ENCODE measurements around the gene CTDSP2. TPM values are rescaled to one million over a fixed set of nuclear protein-coding genes. Genes with fewer than 3 reads are reported as not detected.
"Not testable (repeated sequence)": the region's sequence is repeated elsewhere in the genome, so short reads cannot be mapped to it uniquely, and the experiment has no call there.

The CTDSP2 gene
- total and polyA plus RNA-seq, 3 donors from 2014 or later, result 103 to 140 (median 123) TPM

- 91 to 94% methylated on average over 12 to 18 of the region's 18 CpGs for WGBS, 2 donors
- H3K27me3 ChIP-seq, result no peaks in the 10 kb centered on the region
- no peaks in the 10 kb centered on the region for H3K9me3 ChIP-seq
- no peak overlapping the region for H3K4me3 ChIP-seq
- H3K27ac ChIP-seq, result no peak overlapping the region
- H3K36me3 ChIP-seq (ENCODE audit: low read depth, missing control alignments), result no peaks in the 10 kb centered on the region
- intact Hi-C loops (cut with DNase I; ENCODE audit: low total_unique reads), result no loop called here
- no peak for DNase-seq
- no peak for TF ChIP-seq CTCF (IDR thresholded peaks at IDR 0.05)
- TF ChIP-seq POLR2A (IDR thresholded peaks at IDR 0.05), result no peak
- H3K4me1 ChIP-seq, result no peaks in the 10 kb centered on the region
These were observed 22.5 kb downstream of the CTDSP2 start for GRCh38 chr12:57823908-57824640.

GRCh38 chr12:57823131-57823907, 23.2 kb downstream of the CTDSP2 start:
- H3K27ac ChIP-seq, result no peak overlapping the region
- 75 to 82% methylated on average over 16 to 17 of the region's 17 CpGs for WGBS, 2 donors
- no peaks in the 10 kb centered on the region for H3K27me3 ChIP-seq
- no peak for DNase-seq
- no peaks in the 10 kb centered on the region for H3K4me1 ChIP-seq
- no peaks in the 10 kb centered on the region for H3K36me3 ChIP-seq (ENCODE audit: low read depth, missing control alignments)
- intact Hi-C loops (cut with DNase I; ENCODE audit: low total_unique reads), result no loop called here
- H3K9me3 ChIP-seq, result no peaks in the 10 kb centered on the region
- no peak overlapping the region for H3K4me3 ChIP-seq
- no peak for TF ChIP-seq POLR2A (IDR thresholded peaks at IDR 0.05)
- no peak for TF ChIP-seq CTCF (IDR thresholded peaks at IDR 0.05)

- TF ChIP-seq CTCF (IDR thresholded peaks at IDR 0.05) (no peak), POLR2A (IDR thresholded peaks at IDR 0.05) (no peak)
- intact Hi-C loops (cut with DNase I; ENCODE audit: low total_unique reads), result no loop called here
- Histone ChIP-seq H3K9me3 (no peaks in the 10 kb centered on the region), H3K4me1 (peaks cover 3% of the 10 kb centered on the region), H3K4me3 (no peak overlapping the region), H3K27me3 (no peaks in the 10 kb centered on the region), H3K36me3 (ENCODE audit: low read depth, missing control alignments) (no peaks in the 10 kb centered on the region), H3K27ac (no peak overlapping the region)
- DNase-seq, result no peak
- 80 to 82% methylated on average over 10 of the region's 10 CpGs for WGBS, 2 donors
These were observed 24.0 kb downstream of the CTDSP2 start for GRCh38 chr12:57822392-57823130.

- Histone ChIP-seq H3K27me3 (no peaks in the 10 kb centered on the region), H3K27ac (no peak overlapping the region), H3K4me3 (no peak overlapping the region), H3K36me3 (ENCODE audit: low read depth, missing control alignments) (no peaks in the 10 kb centered on the region), H3K4me1 (peaks cover 12% of the 10 kb centered on the region), H3K9me3 (no peaks in the 10 kb centered on the region)
- no peak for DNase-seq
- TF ChIP-seq CTCF (IDR thresholded peaks at IDR 0.05), result no peak
- TF ChIP-seq POLR2A (IDR thresholded peaks at IDR 0.05), result no peak
- WGBS, 2 donors, result 74 to 77% methylated on average over 7 to 10 of the region's 10 CpGs
- intact Hi-C loops (cut with DNase I; ENCODE audit: low total_unique reads), result no loop called here
These were observed 24.9 kb downstream of the CTDSP2 start for GRCh38 chr12:57821474-57822214.

- H3K36me3 ChIP-seq (ENCODE audit: low read depth, missing control alignments), result not testable (repeated sequence)
These were observed 25.5 kb downstream of the CTDSP2 start for GRCh38 chr12:57821015-57821414.

GRCh38 chr12:57820119-57820518, 26.4 kb downstream of the CTDSP2 start:
- 71 to 76% methylated on average over 8 of the region's 8 CpGs for WGBS, 2 donors
- H3K36me3 ChIP-seq (ENCODE audit: low read depth, missing control alignments); intact Hi-C loops (cut with DNase I; ENCODE audit: low total_unique reads); H3K27me3 ChIP-seq; H3K9me3 ChIP-seq; H3K27ac ChIP-seq; H3K4me3 ChIP-seq; DNase-seq: not testable (repeated sequence)
- H3K4me1 ChIP-seq, result peaks cover 23% of the 10 kb centered on the region

More at GRCh38 chr12:57821015-57821414, 25.5 kb downstream of the CTDSP2 start:
- H3K27ac ChIP-seq; intact Hi-C loops (cut with DNase I; ENCODE audit: low total_unique reads); H3K4me3 ChIP-seq; H3K9me3 ChIP-seq; H3K27me3 ChIP-seq; DNase-seq: not testable (repeated sequence)
- peaks cover 18% of the 10 kb centered on the region for H3K4me1 ChIP-seq
- 78 to 83% methylated on average over 1 to 5 of the region's 5 CpGs for WGBS, 2 donors

GRCh38 chr12:57817990-57818331, 28.6 kb downstream of the CTDSP2 start:
- H3K27me3 ChIP-seq; intact Hi-C loops (cut with DNase I; ENCODE audit: low total_unique reads); H3K9me3 ChIP-seq; H3K4me3 ChIP-seq; DNase-seq; H3K36me3 ChIP-seq (ENCODE audit: low read depth, missing control alignments): not testable (repeated sequence)
- Histone ChIP-seq H3K27ac (peak overlapping the region in 1 of 2 donors; percentile 52), H3K4me1 (peaks cover 32% of the 10 kb centered on the region)
- 76 to 86% methylated on average over 3 of the region's 3 CpGs for WGBS, 2 donors
